Prostate gland (tissue), 2 donors: ENCODE data around the gene PCDHB2. TPM values are rescaled to one million over a fixed set of nuclear protein-coding genes. Genes with fewer than 3 reads are reported as not detected.

Experiments used
- DNase-seq: peaks from one replicate; pipeline ENCODE4 v3.0.0-alpha.2; 2019; ENCODE audit warnings: low spot score
- H3K27ac ChIP-seq, 2 donors: fragments of 200-600 bp; sonication (generic); 2 replicates each; pipeline ENCODE4 v1.5.1; 2017 to 2019
- H3K27me3 ChIP-seq: fragments of 200-600 bp; sonication (generic); replicated peaks from 2 replicates; pipeline ENCODE4 v1.5.1; 2019; ENCODE audit not compliant: insufficient read depth
- H3K36me3 ChIP-seq, 2 donors: fragments of 200-600 bp; sonication (generic); 1 replicate in 1 of 2; 2 replicates in 1 of 2; pipeline versions ENCODE4 v1.5.1 to v1.8.1; 2017 to 2019
- H3K4me1 ChIP-seq: fragments of 200-600 bp; sonication (generic); replicated peaks from 2 replicates; pipeline ENCODE4 v1.5.1; 2019
- H3K4me3 ChIP-seq, 2 donors: fragments of 200-600 bp; sonication (generic); 2 replicates each; pipeline ENCODE4 v1.5.1; 2017 to 2019
- H3K9me3 ChIP-seq: fragments of 200-600 bp; sonication (generic); 2 replicates; pipeline ENCODE4 v1.5.1; 2017
- CTCF ChIP-seq, 4 experiments: fragments of 200-600 bp in 2 of 4; fragments of 450-650 bp in 2 of 4; sonication (generic) in 2 of 4; IDR thresholded peaks; 1 replicate in 3 of 4; 2 replicates in 1 of 4; pipeline ENCODE4 v1.5.1; 2016 to 2019; ENCODE audit warnings: antibody characterized with exemption in 4 of 4, mild to moderate bottlenecking in 2 of 4, moderate library complexity in 2 of 4
- POLR2A ChIP-seq: fragments of 450-650 bp; IDR thresholded peaks from one replicate; pipeline ENCODE4 v1.6.1; 2016; ENCODE audit warnings: antibody characterized with exemption, mild to moderate bottlenecking
- POLR2AphosphoS5 ChIP-seq: sonication (generic); formaldehyde crosslinking; IDR thresholded peaks from one replicate; pipeline ENCODE4 v1.6.1; 2017; ENCODE audit warnings: antibody characterized with exemption
- WGBS: methylation state at CpG from one replicate; pipeline ENCODE4 v1.1.5; 2018; 5-methylcytosine and 5-hydroxymethylcytosine counted together
- intact Hi-C: fragments of 100-400 bp; cut with DNase I; formaldehyde crosslinking; loops from one replicate; pipeline ENCODE4 v1.14.2; 2022
- total RNA-seq, 2 donors: library from RNA; depleted of rRNA; stranded (reverse); fragments of >200 nt; gene quantifications; one replicate each; pipeline ENCODE4 v1.1.0, GENCODE V29; 2016

PCDHB2 gene
- 10 to 100 TPM; 12.6 to 23.0 TPM for total RNA-seq

GRCh38 chr5:141094481-141095262 lies at the start of gene PCDHB2:
PCDHB2 (plus strand) TSS chr5:141094615; CDS start chr5:141094791, 176 bp downstream.
- H3K27ac ChIP-seq = peak within 1 kb of the TSS in 1 of 2 donors; percentile 60
- intact Hi-C loops = no loop called here
- WGBS = 16% methylated on average over 29 of the region's 29 CpGs
- peaks cover 11% of the 10 kb centered on the region for H3K27me3 ChIP-seq
- no peaks in the 10 kb centered on the region for H3K4me1 ChIP-seq
- TF ChIP-seq POLR2AphosphoS5 (no peak), CTCF (IDR thresholded peaks at IDR 0.05) (peak in 1 of 4 experiments; percentile 51)
- peak; percentile 16 for DNase-seq
- peaks cover 5% of the 10 kb centered on the region for H3K9me3 ChIP-seq
- peak within 1 kb of the TSS in 1 of 2 donors; percentile 32 for H3K4me3 ChIP-seq
- no peaks in the 10 kb centered on the region for H3K36me3 ChIP-seq

GRCh38 chr5:141050622-141051520 lies 43.5 kb upstream of the PCDHB2 start, which contains the start of gene PCDHB1:
PCDHB1 (plus strand) TSS chr5:141051374; CDS start chr5:141051471, 97 bp downstream.
- Histone ChIP-seq H3K4me1 (no peaks in the 10 kb centered on the region), H3K27me3 (no peaks in the 10 kb centered on the region), H3K9me3 (no peaks in the 10 kb centered on the region), H3K36me3 (no peaks in the 10 kb centered on the region), H3K4me3 (peak within 1 kb of the TSS; percentile 28 to 40), H3K27ac (no peak within 1 kb of the TSS)
- no peak for DNase-seq
- WGBS = 16% methylated on average over 20 of the region's 20 CpGs
- intact Hi-C loops = no loop called here
- no peak for TF ChIP-seq CTCF (IDR thresholded peaks at IDR 0.05)
- TF ChIP-seq POLR2AphosphoS5 = no peak
- no peak for TF ChIP-seq POLR2A

GRCh38 chr5:141051521-141051866 lies 42.9 kb upstream of the PCDHB2 start:
- intact Hi-C loops = no loop called here
- no peaks in the 10 kb centered on the region for H3K36me3 ChIP-seq
- no peaks in the 10 kb centered on the region for H3K4me1 ChIP-seq
- no peaks in the 10 kb centered on the region for H3K9me3 ChIP-seq
- no peak for DNase-seq
- H3K4me3 ChIP-seq = peak overlapping the region; percentile 28 to 40
- WGBS = 6% methylated on average over 19 of the region's 19 CpGs
- no peak overlapping the region for H3K27ac ChIP-seq
- no peaks in the 10 kb centered on the region for H3K27me3 ChIP-seq
- TF ChIP-seq POLR2AphosphoS5 (no peak), CTCF (IDR thresholded peaks at IDR 0.05) (no peak), POLR2A (no peak)

- Histone ChIP-seq H3K4me3 (no peak overlapping the region), H3K27ac (no peak overlapping the region), H3K4me1 (no peaks in the 10 kb centered on the region), H3K27me3 (no peaks in the 10 kb centered on the region), H3K36me3 (no peaks in the 10 kb centered on the region), H3K9me3 (no peaks in the 10 kb centered on the region)
- DNase-seq = no peak
- TF ChIP-seq CTCF (IDR thresholded peaks at IDR 0.05) (no peak), POLR2AphosphoS5 (no peak), POLR2A (no peak)
- 44% methylated on average over 17 of the region's 17 CpGs for whole genome bisulfite sequencing
- intact Hi-C loops = no loop called here
Observed at GRCh38 chr5:141077826-141078225, 16.6 kb upstream of the PCDHB2 start.
